Testis (tissue), 2 donors: ENCODE results near the gene INSR.

Experiments used
- POLR2A ChIP-seq: fragments of 450-650 bp; IDR thresholded peaks from one replicate; pipeline ENCODE4 v1.6.1; 2017; ENCODE audit warnings: antibody characterized with exemption, mild to moderate bottlenecking, moderate library complexity
- TF ChIP-seq, protein P1 (sequence below), 3 experiments: fragments of 450-650 bp in 2 of 3; fragments of 200-600 bp in 1 of 3; sonication (generic) in 1 of 3; IDR thresholded peaks; one replicate each; pipeline ENCODE4 v1.5.1; 2016 to 2019; ENCODE audit warnings: antibody characterized with exemption in 3 of 3, mild to moderate bottlenecking in 2 of 3, moderate library complexity in 1 of 3

DNA sequence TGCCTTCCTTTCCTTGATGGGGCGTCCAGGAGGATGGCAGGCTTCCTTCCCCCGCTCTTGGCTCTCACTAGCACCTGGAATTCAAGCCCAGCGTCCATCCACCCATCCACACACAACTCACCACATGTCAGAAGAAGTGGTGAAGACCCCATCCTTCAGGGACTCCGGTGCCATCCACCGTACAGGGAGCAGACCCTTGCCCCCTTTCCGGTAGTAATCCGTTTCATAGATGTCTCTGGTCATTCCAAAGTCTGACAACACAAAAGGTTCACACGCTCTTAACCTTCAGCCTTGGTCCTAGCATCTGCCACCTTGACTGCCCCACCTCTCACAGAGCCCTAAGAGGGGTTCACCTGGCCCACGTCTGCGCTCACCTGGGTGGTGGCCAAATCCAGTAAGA is 173.7 kb downstream of the INSR start:
- TF ChIP-seq, protein P1, sequence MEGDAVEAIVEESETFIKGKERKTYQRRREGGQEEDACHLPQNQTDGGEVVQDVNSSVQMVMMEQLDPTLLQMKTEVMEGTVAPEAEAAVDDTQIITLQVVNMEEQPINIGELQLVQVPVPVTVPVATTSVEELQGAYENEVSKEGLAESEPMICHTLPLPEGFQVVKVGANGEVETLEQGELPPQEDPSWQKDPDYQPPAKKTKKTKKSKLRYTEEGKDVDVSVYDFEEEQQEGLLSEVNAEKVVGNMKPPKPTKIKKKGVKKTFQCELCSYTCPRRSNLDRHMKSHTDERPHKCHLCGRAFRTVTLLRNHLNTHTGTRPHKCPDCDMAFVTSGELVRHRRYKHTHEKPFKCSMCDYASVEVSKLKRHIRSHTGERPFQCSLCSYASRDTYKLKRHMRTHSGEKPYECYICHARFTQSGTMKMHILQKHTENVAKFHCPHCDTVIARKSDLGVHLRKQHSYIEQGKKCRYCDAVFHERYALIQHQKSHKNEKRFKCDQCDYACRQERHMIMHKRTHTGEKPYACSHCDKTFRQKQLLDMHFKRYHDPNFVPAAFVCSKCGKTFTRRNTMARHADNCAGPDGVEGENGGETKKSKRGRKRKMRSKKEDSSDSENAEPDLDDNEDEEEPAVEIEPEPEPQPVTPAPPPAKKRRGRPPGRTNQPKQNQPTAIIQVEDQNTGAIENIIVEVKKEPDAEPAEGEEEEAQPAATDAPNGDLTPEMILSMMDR (IDR thresholded peaks at IDR 0.05): no peak
- no peak for TF ChIP-seq POLR2A
